Mesothelial cell of epicardium (in vitro differentiated cells): ENCODE measurements around the gene RTF1. TPM values are rescaled to one million over a fixed set of nuclear protein-coding genes. Genes with fewer than 3 reads are reported as not detected.
A peak's percentile ranks its signal among the peaks of the same experiment; 100 is the strongest.

ENCODE experiments used
- DNase-seq, 2 experiments: peaks; one replicate each; pipeline ENCODE4 v3.0.0; 2021; ENCODE audit warnings: low spot score in 2 of 2; ENCODE audit not compliant: unreplicated experiment in 2 of 2
- H3K27ac Mint-ChIP-seq: 2 replicates; pipeline ENCODE4 v1.8.0; 2021; ENCODE audit warnings: mixed read lengths
- H3K27me3 Mint-ChIP-seq: 2 replicates; pipeline ENCODE4 v1.8.0; 2021; ENCODE audit warnings: low read depth, mixed read lengths
- H3K36me3 Mint-ChIP-seq: 2 replicates; pipeline ENCODE4 v1.8.0; 2021; ENCODE audit warnings: mixed read lengths
- H3K4me1 Mint-ChIP-seq: 2 replicates; pipeline ENCODE4 v1.8.0; 2021; ENCODE audit warnings: mixed read lengths
- H3K4me3 Mint-ChIP-seq: 2 replicates; pipeline ENCODE4 v1.8.0; 2021; ENCODE audit warnings: mild to moderate bottlenecking, moderate library complexity, mixed read lengths
- H3K9me3 Mint-ChIP-seq: 2 replicates; pipeline ENCODE4 v1.8.0; 2021; ENCODE audit warnings: mixed read lengths
- CTCF ChIP-seq: fragments of 200-600 bp; sonication (generic); IDR thresholded peaks from one replicate; pipeline ENCODE4 v1.5.0; 2021; ENCODE audit warnings: antibody characterized with exemption; ENCODE audit not compliant: unreplicated experiment
- total RNA-seq: library from RNA; stranded (reverse); gene quantifications from 3 replicates; pipeline ENCODE4 v1.2.1, GENCODE V29; 2021

RTF1 gene
- total RNA-seq, 1 donor from 2014 or later: 63.5 TPM

- DNase-seq: no peak
- Mint-ChIP-seq H3K36me3 (no peaks in the 10 kb centered on the region), H3K4me3 (peak overlapping the region; percentile 41), H3K27me3 (peaks cover 78% of the 10 kb centered on the region), H3K27ac (no peak overlapping the region), H3K9me3 (no peaks in the 10 kb centered on the region), H3K4me1 (peaks cover 20% of the 10 kb centered on the region)
- TF ChIP-seq CTCF: no peak
These were observed 93.8 kb downstream of the RTF1 start for GRCh38 chr15:41510728-41511127.

- H3K36me3 Mint-ChIP-seq: peaks cover 2% of the 10 kb centered on the region
- H3K4me1 Mint-ChIP-seq: peaks cover 20% of the 10 kb centered on the region
- TF ChIP-seq CTCF: no peak
- no peak for DNase-seq
- peaks cover 72% of the 10 kb centered on the region for H3K27me3 Mint-ChIP-seq
- no peak overlapping the region for H3K4me3 Mint-ChIP-seq
- no peaks in the 10 kb centered on the region for H3K9me3 Mint-ChIP-seq
- no peak overlapping the region for H3K27ac Mint-ChIP-seq
These were observed 94.5 kb downstream of the RTF1 start for GRCh38 chr15:41511331-41511898.

GRCh38 chr15:41511899-41512369 is 95.0 kb downstream of the RTF1 start:
- Mint-ChIP-seq H3K9me3 (no peaks in the 10 kb centered on the region), H3K4me3 (peak overlapping the region; percentile 69), H3K4me1 (peaks cover 20% of the 10 kb centered on the region), H3K36me3 (peaks cover 8% of the 10 kb centered on the region), H3K27me3 (peaks cover 66% of the 10 kb centered on the region), H3K27ac (no peak overlapping the region)
- no peak for DNase-seq
- no peak for TF ChIP-seq CTCF

GRCh38 chr15:41512512-41512939 is 95.6 kb downstream of the RTF1 start:
- peaks cover 20% of the 10 kb centered on the region for H3K4me1 Mint-ChIP-seq
- peak overlapping the region; percentile 69 for H3K4me3 Mint-ChIP-seq
- H3K27me3 Mint-ChIP-seq: peaks cover 60% of the 10 kb centered on the region
- no peak for TF ChIP-seq CTCF
- no peaks in the 10 kb centered on the region for H3K9me3 Mint-ChIP-seq
- no peak overlapping the region for H3K27ac Mint-ChIP-seq
- no peak for DNase-seq
- H3K36me3 Mint-ChIP-seq: peaks cover 12% of the 10 kb centered on the region

GRCh38 chr15:41512940-41513505 is 96.1 kb downstream of the RTF1 start:
- Mint-ChIP-seq H3K4me3 (peak overlapping the region; percentile 69), H3K9me3 (no peaks in the 10 kb centered on the region), H3K27me3 (peaks cover 55% of the 10 kb centered on the region), H3K4me1 (peaks cover 20% of the 10 kb centered on the region), H3K36me3 (peaks cover 16% of the 10 kb centered on the region), H3K27ac (no peak overlapping the region)
- DNase-seq: no peak
- no peak for TF ChIP-seq CTCF
